MM.1S (cell line): Measurements from ENCODE around the gene GTF2A2.

ENCODE experiments used
- DNase-seq: peaks from one replicate; pipeline ENCODE4 v3.0.0-alpha.2; 2015
- H2AFZ ChIP-seq: fragments of 300-600 bp; sonication (generic); 2 replicates; pipeline ENCODE4 v1.6.0; 2016; ENCODE audit warnings: antibody characterized with exemption, low read length
- H3F3A ChIP-seq: fragments of 300-600 bp; sonication (generic); 2 replicates; pipeline ENCODE4 v1.6.1; 2016; ENCODE audit warnings: mild to moderate bottlenecking, antibody characterized with exemption, low read length, moderate library complexity, mixed read lengths; ENCODE audit not compliant: insufficient read depth
- H3K27ac ChIP-seq: fragments of 300-600 bp; sonication (generic); 2 replicates; pipeline ENCODE4 v1.5.1; 2016; ENCODE audit warnings: mild to moderate bottlenecking, low read length
- H3K27me3 ChIP-seq: fragments of 300-600 bp; sonication (generic); replicated peaks from 2 replicates; pipeline ENCODE4 v1.6.0; 2016; ENCODE audit warnings: low read length; ENCODE audit not compliant: insufficient read depth
- H3K36me3 ChIP-seq: fragments of 300-600 bp; sonication (generic); replicated peaks from 2 replicates; pipeline ENCODE4 v1.6.1; 2016; ENCODE audit warnings: mild to moderate bottlenecking, low read length, mixed read lengths; ENCODE audit not compliant: insufficient read depth
- H3K4me1 ChIP-seq: fragments of 300-600 bp; sonication (generic); 2 replicates; pipeline ENCODE4 v1.6.1; 2016; ENCODE audit warnings: low read length, mixed read lengths
- H3K4me2 ChIP-seq: fragments of 300-600 bp; sonication (generic); 2 replicates; pipeline ENCODE4 v1.6.0; 2016; ENCODE audit warnings: low read depth, low read length
- H3K4me3 ChIP-seq: fragments of 300-600 bp; sonication (generic); 2 replicates; pipeline ENCODE4 v1.5.1; 2016; ENCODE audit warnings: low read length, mixed read lengths
- H3K79me2 ChIP-seq: fragments of 300-600 bp; sonication (generic); 2 replicates; pipeline ENCODE4 v1.6.1; 2016; ENCODE audit warnings: mixed run types, low read length, mixed read lengths
- H3K9ac ChIP-seq: fragments of 300-600 bp; sonication (generic); 2 replicates; pipeline ENCODE4 v1.6.1; 2016; ENCODE audit warnings: low read length, mixed read lengths
- H3K9me2 ChIP-seq: fragments of 300-600 bp; sonication (generic); replicated peaks from 2 replicates; pipeline ENCODE4 v1.6.1; 2016; ENCODE audit warnings: mild to moderate bottlenecking, low read length, mixed read lengths; ENCODE audit not compliant: insufficient read depth
- H3K9me3 ChIP-seq: fragments of 300-600 bp; sonication (generic); replicated peaks from 2 replicates; pipeline ENCODE4 v1.6.1; 2016; ENCODE audit warnings: mild to moderate bottlenecking, low read length, mixed read lengths; ENCODE audit not compliant: insufficient read depth
- H4K20me1 ChIP-seq: fragments of 300-600 bp; sonication (generic); 2 replicates; pipeline ENCODE4 v1.6.1; 2016; ENCODE audit warnings: mild to moderate bottlenecking, low read length, moderate library complexity, mixed read lengths; ENCODE audit not compliant: insufficient read depth
- CTCF ChIP-seq: fragments of 300-600 bp; sonication (generic); IDR thresholded peaks from 2 replicates; pipeline ENCODE4 v1.5.1; 2016; ENCODE audit warnings: antibody characterized with exemption, low read length, mixed read lengths
- EZH2 ChIP-seq: fragments of 300-600 bp; sonication (generic); optimal IDR thresholded peaks from 2 replicates; pipeline ENCODE3; 2017; ENCODE audit warnings: low read depth, mild to moderate bottlenecking, antibody characterized with exemption, low read length, mixed read lengths
- EZH2phosphoT487 ChIP-seq: fragments of 300-600 bp; sonication (generic); IDR thresholded peaks from 2 replicates; pipeline ENCODE4 v1.6.1; 2018; ENCODE audit warnings: antibody characterized with exemption, low read length

The GTF2A2 gene

DNA sequence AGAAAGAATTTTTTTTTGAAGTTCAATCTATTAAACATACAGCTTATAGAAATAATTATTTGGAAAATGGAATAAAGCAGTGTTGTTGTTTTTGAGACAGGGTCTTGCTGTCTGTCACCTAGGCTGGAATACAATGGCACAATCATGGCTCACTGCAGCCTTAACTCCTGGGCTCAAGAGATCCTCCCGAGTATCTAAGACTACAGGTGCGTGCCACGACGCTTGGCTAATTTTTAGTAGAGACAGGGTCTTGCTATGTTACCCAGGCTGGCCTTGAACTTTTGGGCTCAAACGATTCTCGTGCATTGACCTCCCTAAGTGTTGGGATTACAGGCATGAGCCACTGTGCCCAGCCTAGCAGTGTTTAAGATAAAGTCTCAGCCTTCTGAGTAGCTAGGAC is 23.0 kb upstream of the GTF2A2 start:
- Histone ChIP-seq H3K27me3 (no peaks in the 10 kb centered on the region), H3K9me3 (no peaks in the 10 kb centered on the region), H2AFZ (no peak overlapping the region), H3K36me3 (peaks cover 3% of the 10 kb centered on the region; the same call in 1 of the 2 replicates), H3K9ac (no peak overlapping the region), H3K27ac (no peak overlapping the region), H3K4me2 (no peak overlapping the region), H4K20me1 (no peaks in the 10 kb centered on the region; the same call in 1 of the 2 replicates), H3K4me1 (peaks cover 7% of the 10 kb centered on the region; the same call in 1 of the 2 replicates), H3K4me3 (no peak overlapping the region), H3K9me2 (no peaks in the 10 kb centered on the region), H3K79me2 (peaks cover 53% of the 10 kb centered on the region), H3F3A (no peaks in the 10 kb centered on the region)
- no peak for TF ChIP-seq CTCF
- no peak for TF ChIP-seq EZH2
- no peak for TF ChIP-seq EZH2phosphoT487
- DNase-seq, result no peak

- Histone ChIP-seq H3K9me2 (no peaks in the 10 kb centered on the region), H3F3A (no peaks in the 10 kb centered on the region), H3K36me3 (peaks cover 6% of the 10 kb centered on the region; the same call in 1 of the 2 replicates), H3K4me2 (no peak overlapping the region), H3K9ac (no peak overlapping the region), H3K4me1 (no peaks in the 10 kb centered on the region), H3K4me3 (no peak overlapping the region), H3K27ac (no peak overlapping the region), H2AFZ (no peak overlapping the region), H4K20me1 (no peaks in the 10 kb centered on the region), H3K9me3 (no peaks in the 10 kb centered on the region), H3K79me2 (peaks cover 36% of the 10 kb centered on the region), H3K27me3 (no peaks in the 10 kb centered on the region)
- DNase-seq, result no peak
- no peak for TF ChIP-seq CTCF
- no peak for TF ChIP-seq EZH2phosphoT487
- no peak for TF ChIP-seq EZH2
Observed at GRCh38 chr15:59678620-59679019, 21.3 kb upstream of the GTF2A2 start.

GRCh38 chr15:59678172-59678571 is 20.9 kb upstream of the GTF2A2 start:
- Histone ChIP-seq H4K20me1 (no peaks in the 10 kb centered on the region), H3K36me3 (peaks cover 6% of the 10 kb centered on the region; the same call in 1 of the 2 replicates), H3F3A (no peaks in the 10 kb centered on the region), H2AFZ (no peak overlapping the region), H3K4me2 (no peak overlapping the region), H3K9me3 (no peaks in the 10 kb centered on the region), H3K9me2 (no peaks in the 10 kb centered on the region), H3K79me2 (peaks cover 31% of the 10 kb centered on the region), H3K27me3 (no peaks in the 10 kb centered on the region), H3K27ac (no peak overlapping the region), H3K9ac (no peak overlapping the region), H3K4me1 (no peaks in the 10 kb centered on the region), H3K4me3 (no peak overlapping the region)
- DNase-seq, result no peak
- TF ChIP-seq CTCF (no peak), EZH2phosphoT487 (no peak), EZH2 (no peak)
